Lung (tissue), 12 donors: ENCODE measurements around the gene LDLRAP1. TPM values are rescaled to one million over a fixed set of nuclear protein-coding genes. Genes with fewer than 3 reads are reported as not detected.
"Not testable (repeated sequence)": the region's sequence is repeated elsewhere in the genome, so short reads cannot be mapped to it uniquely, and the experiment has no call there.

Source experiments
- ATAC-seq: fragments of 200-7000 bp; cut with Tn5 transposase; one replicate; pipeline ENCODE4 v1.9.1; 2020; ENCODE audit warnings: moderate number of reproducible peaks; ENCODE audit not compliant: insufficient read depth, low FRiP score
- DNase-seq, 3 donors: peaks; one replicate each; pipeline ENCODE4 v3.0.0-alpha.2; 2013 to 2017
- H3K27ac ChIP-seq, 2 donors: one replicate each; pipeline ENCODE4 v1.5.1; 2013; ENCODE audit warnings: mild to moderate bottlenecking in 2 of 2, moderate library complexity in 2 of 2, control low read depth in 1 of 2, inconsistent platforms in 1 of 2, low read depth in 1 of 2, low read length in 1 of 2
- H3K27me3 ChIP-seq, 3 donors: one replicate each; pipeline ENCODE4 v1.5.1; 2013; ENCODE audit warnings: low read length in 2 of 3; ENCODE audit not compliant: control insufficient read depth in 3 of 3, insufficient read depth in 3 of 3
- H3K36me3 ChIP-seq, 4 donors: one replicate each; pipeline ENCODE4 v1.5.1; 2013; ENCODE audit warnings: low read length in 4 of 4, mild to moderate bottlenecking in 1 of 4, moderate library complexity in 1 of 4; ENCODE audit not compliant: control insufficient read depth in 4 of 4, insufficient read depth in 4 of 4
- H3K4me1 ChIP-seq, 5 donors: one replicate each; pipeline ENCODE4 v1.5.1; 2013; ENCODE audit warnings: low read length in 5 of 5, mild to moderate bottlenecking in 2 of 5, moderate library complexity in 1 of 5; ENCODE audit not compliant: control insufficient read depth in 5 of 5, insufficient read depth in 5 of 5
- H3K4me3 ChIP-seq: one replicate; pipeline ENCODE4 v1.5.1; 2013; ENCODE audit warnings: mild to moderate bottlenecking, control low read depth, moderate library complexity
- H3K9ac ChIP-seq, 2 donors: one replicate each; pipeline ENCODE4 v1.5.1; 2013; ENCODE audit warnings: low read length in 2 of 2, control low read depth in 1 of 2; ENCODE audit not compliant: insufficient read depth in 1 of 2
- H3K9me3 ChIP-seq, 4 donors: one replicate each; pipeline ENCODE4 v1.5.1; 2013; ENCODE audit warnings: low read length in 3 of 4, mild to moderate bottlenecking in 1 of 4, moderate library complexity in 1 of 4; ENCODE audit not compliant: control insufficient read depth in 4 of 4, insufficient read depth in 3 of 4
- WGBS, 2 donors: extraction: QIAGEN DNeasy Blood & Tissue Kit; methylation state at CpG; one replicate each; pipeline ENCODE4 v1.1.7; 2013; 5-methylcytosine and 5-hydroxymethylcytosine counted together
- polyA plus RNA-seq, 2 donors: library from polyadenylated mRNA; stranded (reverse); fragments of 200-250 nt; gene quantifications; one replicate each; pipeline ENCODE4 v1.2.1, GENCODE V29; 2013
- total RNA-seq, 2 donors: library from RNA; depleted of rRNA in 1 of 2; stranded (reverse); fragments of >200 nt in 1 of 2; gene quantifications; one replicate each; pipeline ENCODE4 v1.2.1, GENCODE V29; 2014 to 2021
- TF ChIP-seq, protein P1 (sequence below): IDR thresholded peaks from 2 replicates; pipeline ENCODE4 v1.5.1; 2012; ENCODE audit warnings: mild to moderate bottlenecking; ENCODE audit errors: control extremely low read depth, extremely low read depth
- donor health status: control.
- donor health status: control.
- donor health status: Bipolar disorder and iron deficiency.
- donor health status: healthy.
- donor health status: DM: yes; HTN: yes; CAD: no.

LDLRAP1 gene
- total and polyA plus RNA-seq, 4 donors, result 15.2 to 23.4 (median 18.3) TPM

DNA sequence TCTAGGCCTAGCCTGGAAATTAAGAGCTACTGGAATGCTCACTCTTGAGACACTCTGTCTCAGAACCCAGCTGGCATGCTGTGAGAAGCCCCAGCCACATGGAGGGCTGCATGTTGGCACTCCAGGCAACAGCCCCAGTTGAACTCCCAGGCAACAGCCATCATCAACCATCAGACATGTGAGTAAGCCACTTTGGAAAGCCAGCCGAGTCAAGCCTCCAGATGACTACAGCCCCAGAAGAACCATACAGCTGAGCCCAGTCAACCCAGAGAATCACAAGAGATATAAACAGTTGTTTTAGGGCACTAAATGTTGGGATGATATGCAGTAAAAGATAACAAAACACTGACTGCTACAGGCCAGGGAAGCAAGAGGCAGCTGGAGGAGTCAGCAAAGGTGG is 55.5 kb downstream of the LDLRAP1 start:
- Histone ChIP-seq H3K9ac (no peak overlapping the region), H3K4me3 (no peak overlapping the region), H3K27me3 (no peaks in the 10 kb centered on the region), H3K4me1 (peaks cover 0 to 2% (median 0%) of the 10 kb centered on the region in 5 donors), H3K36me3 (no peaks in the 10 kb centered on the region), H3K9me3 (peaks cover 0 to 5% (median 2%) of the 10 kb centered on the region in 4 donors), H3K27ac (no peak overlapping the region)
- WGBS, 2 donors, result 95 to 100% methylated on average over 1 of the region's 1 CpG
- TF ChIP-seq, protein P1, sequence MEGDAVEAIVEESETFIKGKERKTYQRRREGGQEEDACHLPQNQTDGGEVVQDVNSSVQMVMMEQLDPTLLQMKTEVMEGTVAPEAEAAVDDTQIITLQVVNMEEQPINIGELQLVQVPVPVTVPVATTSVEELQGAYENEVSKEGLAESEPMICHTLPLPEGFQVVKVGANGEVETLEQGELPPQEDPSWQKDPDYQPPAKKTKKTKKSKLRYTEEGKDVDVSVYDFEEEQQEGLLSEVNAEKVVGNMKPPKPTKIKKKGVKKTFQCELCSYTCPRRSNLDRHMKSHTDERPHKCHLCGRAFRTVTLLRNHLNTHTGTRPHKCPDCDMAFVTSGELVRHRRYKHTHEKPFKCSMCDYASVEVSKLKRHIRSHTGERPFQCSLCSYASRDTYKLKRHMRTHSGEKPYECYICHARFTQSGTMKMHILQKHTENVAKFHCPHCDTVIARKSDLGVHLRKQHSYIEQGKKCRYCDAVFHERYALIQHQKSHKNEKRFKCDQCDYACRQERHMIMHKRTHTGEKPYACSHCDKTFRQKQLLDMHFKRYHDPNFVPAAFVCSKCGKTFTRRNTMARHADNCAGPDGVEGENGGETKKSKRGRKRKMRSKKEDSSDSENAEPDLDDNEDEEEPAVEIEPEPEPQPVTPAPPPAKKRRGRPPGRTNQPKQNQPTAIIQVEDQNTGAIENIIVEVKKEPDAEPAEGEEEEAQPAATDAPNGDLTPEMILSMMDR, result no peak
- DNase-seq (no peak), ATAC-seq (no peak)

DNA sequence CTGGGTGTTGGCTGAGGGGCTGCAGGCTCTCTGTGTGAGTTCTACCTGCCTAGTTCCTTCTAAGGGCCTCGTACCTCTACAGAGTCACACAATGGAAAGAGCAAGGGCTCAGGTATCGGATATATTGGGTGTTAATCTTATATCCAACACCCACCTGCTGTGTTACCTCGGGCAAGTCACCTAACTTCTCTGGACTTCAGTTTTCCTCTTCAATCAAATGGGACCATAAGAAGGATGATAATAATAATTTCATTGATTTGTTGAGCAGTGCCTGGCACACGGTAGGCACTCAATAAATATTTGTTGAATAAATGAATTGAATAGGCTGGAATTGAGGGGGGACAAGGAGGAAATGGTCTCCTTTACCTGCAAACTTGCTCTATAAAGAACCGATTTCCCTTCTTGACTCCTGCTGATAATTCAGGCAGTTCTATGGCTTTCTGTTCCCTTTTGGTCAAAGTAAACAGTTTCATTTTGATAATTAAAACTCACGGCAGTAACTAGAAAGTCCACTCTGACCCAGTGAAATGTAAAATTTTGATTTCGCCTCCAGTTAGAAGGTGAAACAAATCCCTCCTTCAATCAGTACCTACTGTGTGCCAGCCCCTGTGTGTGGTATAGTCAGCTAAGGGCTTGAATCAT is 56.7 kb downstream of the LDLRAP1 start:
- Histone ChIP-seq H3K9ac (no peak overlapping the region), H3K36me3 (no peaks in the 10 kb centered on the region), H3K27me3 (no peaks in the 10 kb centered on the region), H3K9me3 (peaks cover 0 to 5% (median 2%) of the 10 kb centered on the region in 4 donors), H3K4me1 (peaks cover 0 to 2% (median 0%) of the 10 kb centered on the region in 5 donors), H3K27ac (no peak overlapping the region), H3K4me3 (no peak overlapping the region)
- DNase-seq (no peak), ATAC-seq (no peak)
- 85 to 88% methylated on average over 7 of the region's 7 CpGs for WGBS, 2 donors
- TF ChIP-seq, protein P1, result no peak

DNA sequence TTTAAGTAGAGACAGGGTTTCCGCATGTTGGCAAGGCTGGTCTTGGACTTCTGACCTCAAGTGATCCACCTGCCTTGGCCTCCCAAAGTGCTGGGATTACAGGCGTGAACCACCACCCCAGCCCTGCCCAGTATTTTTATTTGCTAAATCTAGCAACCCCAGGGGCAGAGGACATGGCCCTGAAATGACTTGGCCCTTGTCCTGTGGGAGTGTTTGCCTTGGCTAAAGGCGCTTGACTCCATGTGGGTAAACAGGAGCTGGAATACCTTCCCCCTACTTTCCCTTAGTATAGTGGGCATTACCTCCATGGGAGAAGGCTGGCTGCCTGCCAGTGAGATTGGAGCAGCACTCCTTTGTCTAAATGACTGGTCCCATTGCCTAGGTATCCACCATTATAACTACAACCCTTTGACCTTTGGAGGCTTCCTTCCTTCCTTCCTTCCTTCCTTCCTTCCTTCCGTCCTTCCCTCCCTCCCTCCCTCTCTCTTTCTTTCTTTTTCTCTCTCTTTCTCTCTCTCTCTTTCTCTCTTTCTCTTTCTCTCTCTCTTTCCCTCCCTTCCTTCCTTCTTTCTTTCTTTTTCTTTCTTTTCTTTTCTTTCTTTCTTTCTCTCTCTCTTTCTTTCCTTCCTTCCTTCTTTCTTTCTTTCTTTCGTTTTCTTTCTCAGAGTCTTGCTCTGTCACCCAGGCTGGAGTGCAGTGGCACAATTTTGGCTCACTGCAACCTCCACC is 57.7 kb downstream of the LDLRAP1 start:
- H3K36me3 ChIP-seq, H3K27me3 ChIP-seq, H3K4me1 ChIP-seq, H3K27ac ChIP-seq, ATAC-seq, DNase-seq, H3K9me3 ChIP-seq, H3K4me3 ChIP-seq, H3K9ac ChIP-seq: not testable (repeated sequence)
- 74% methylated on average over 5 of the region's 5 CpGs for WGBS, 2 donors

DNA sequence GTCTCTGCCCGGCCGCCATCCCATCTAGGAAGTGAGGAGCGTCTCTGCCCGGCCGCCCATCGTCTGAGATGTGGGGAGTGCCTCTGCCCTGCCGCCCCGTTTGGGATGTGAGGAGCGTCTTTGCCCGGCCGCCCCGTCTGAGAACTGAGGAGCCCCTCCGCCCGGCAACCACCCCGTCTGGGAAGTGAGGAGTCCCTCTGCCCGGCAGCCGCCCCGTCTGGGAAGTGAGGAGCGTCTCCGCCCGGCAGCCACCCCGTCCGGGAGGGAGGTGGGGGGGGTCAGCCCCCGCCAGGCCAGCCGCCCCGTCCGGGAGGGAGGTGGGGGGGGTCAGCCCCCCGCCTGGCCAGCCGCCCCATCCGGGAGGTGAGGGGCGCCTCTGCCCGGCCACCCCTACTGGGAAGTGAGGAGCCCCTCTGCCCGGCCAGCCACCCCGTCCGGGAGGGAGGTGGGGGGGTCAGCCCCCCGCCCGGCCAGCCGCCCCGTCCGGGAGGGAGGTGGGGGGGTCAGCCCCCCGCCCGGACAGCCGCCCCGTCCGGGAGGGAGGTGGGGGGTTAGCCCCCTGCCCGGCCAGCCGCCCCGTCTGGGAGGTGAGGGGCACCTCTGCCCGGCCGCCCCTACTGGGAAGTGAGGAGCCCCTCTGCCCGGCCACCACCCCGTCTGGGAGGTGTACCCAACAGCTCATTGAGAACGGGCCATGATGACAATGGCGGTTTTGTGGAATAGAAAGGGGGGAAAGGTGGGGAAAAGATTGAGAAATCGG is 60.6 kb downstream of the LDLRAP1 start:
- H3K9ac ChIP-seq, H3K4me3 ChIP-seq, ATAC-seq, H3K27ac ChIP-seq, H3K9me3 ChIP-seq, H3K4me1 ChIP-seq, H3K36me3 ChIP-seq, H3K27me3 ChIP-seq, DNase-seq: not testable (repeated sequence)
- 91 to 97% methylated on average over 6 to 46 of the region's 55 CpGs for whole genome bisulfite sequencing, 2 donors
